Trophoblast cell (in vitro differentiated cells and primary cell): Measurements from ENCODE around the gene HPGD. TPM values are rescaled to one million over a fixed set of nuclear protein-coding genes. Genes with fewer than 3 reads are reported as not detected.

Source experiments
- DNase-seq, 2 donors: peaks; one replicate each; pipeline ENCODE4 v3.0.0-alpha.2; 2016
- H2AFZ ChIP-seq: 2 replicates; pipeline ENCODE4 v1.6.1; 2013; ENCODE audit warnings: low read length, moderate library complexity, mild to moderate bottlenecking; ENCODE audit not compliant: insufficient read depth, poor library complexity
- H2AK5ac ChIP-seq: 2 replicates; pipeline ENCODE4 v1.6.1; 2013; ENCODE audit warnings: mild to moderate bottlenecking, low read length
- H2BK120ac ChIP-seq: 2 replicates; pipeline ENCODE4 v1.6.1; 2013; ENCODE audit warnings: low read length, mild to moderate bottlenecking, moderate library complexity; ENCODE audit not compliant: insufficient read depth, poor library complexity
- H2BK12ac ChIP-seq: 2 replicates; pipeline ENCODE4 v1.6.1; 2013; ENCODE audit warnings: mild to moderate bottlenecking, low read length, moderate library complexity
- H2BK5ac ChIP-seq: 2 replicates; pipeline ENCODE4 v1.6.1; 2013; ENCODE audit warnings: low read length, low read depth, moderate library complexity, mild to moderate bottlenecking; ENCODE audit not compliant: poor library complexity
- H3K14ac ChIP-seq: 2 replicates; pipeline ENCODE4 v1.6.1; 2013; ENCODE audit warnings: mild to moderate bottlenecking, low read length
- H3K18ac ChIP-seq: 2 replicates; pipeline ENCODE4 v1.6.1; 2013; ENCODE audit warnings: mild to moderate bottlenecking, low read length
- H3K23ac ChIP-seq: 2 replicates; pipeline ENCODE4 v1.6.1; 2013; ENCODE audit warnings: low read length
- H3K27ac ChIP-seq: 2 replicates; pipeline ENCODE4 v1.5.1; 2013; ENCODE audit warnings: low read depth, mild to moderate bottlenecking, inconsistent platforms, low read length, moderate library complexity
- H3K27me3 ChIP-seq: 2 replicates; pipeline ENCODE4 v1.6.1; 2013; ENCODE audit warnings: inconsistent platforms, mild to moderate bottlenecking, low read length, moderate library complexity; ENCODE audit not compliant: insufficient read depth
- H3K36me3 ChIP-seq, 2 experiments: 1 replicate in 1 of 2; 2 replicates in 1 of 2; pipeline ENCODE4 v1.6.1; 2013; ENCODE audit warnings: low read length in 2 of 2, mild to moderate bottlenecking in 2 of 2, moderate library complexity in 1 of 2; ENCODE audit not compliant: insufficient read depth in 2 of 2, control insufficient read depth in 1 of 2
- H3K4ac ChIP-seq: 2 replicates; pipeline ENCODE4 v1.6.1; 2013; ENCODE audit warnings: low read depth, mild to moderate bottlenecking, low read length, moderate library complexity
- H3K4me1 ChIP-seq, 2 experiments: 1 replicate in 1 of 2; 2 replicates in 1 of 2; pipeline ENCODE4 v1.6.1; 2013; ENCODE audit warnings: low read length in 2 of 2, mild to moderate bottlenecking in 2 of 2, moderate library complexity in 1 of 2; ENCODE audit not compliant: insufficient read depth in 2 of 2, control insufficient read depth in 1 of 2
- H3K4me2 ChIP-seq: 2 replicates; pipeline ENCODE4 v1.6.1; 2013; ENCODE audit warnings: inconsistent platforms, mild to moderate bottlenecking, low read length, moderate library complexity
- H3K4me3 ChIP-seq: 2 replicates; pipeline ENCODE4 v1.5.1; 2013; ENCODE audit warnings: mild to moderate bottlenecking, low read depth, low read length, inconsistent platforms
- H3K79me1 ChIP-seq: one replicate; pipeline ENCODE4 v1.6.1; 2013; ENCODE audit warnings: low read length
- H3K79me2 ChIP-seq: 2 replicates; pipeline ENCODE4 v1.6.1; 2013; ENCODE audit warnings: low read length, mild to moderate bottlenecking; ENCODE audit not compliant: control insufficient read depth, insufficient read depth, poor library complexity
- H3K9ac ChIP-seq: 2 replicates; pipeline ENCODE4 v1.6.1; 2013; ENCODE audit warnings: mild to moderate bottlenecking, low read length
- H3K9me3 ChIP-seq: 2 replicates; pipeline ENCODE4 v1.6.1; 2013; ENCODE audit warnings: low read depth, mild to moderate bottlenecking, control low read depth, inconsistent platforms, low read length; ENCODE audit not compliant: insufficient read depth
- H4K12ac ChIP-seq: 2 replicates; pipeline ENCODE4 v1.6.1; 2013; ENCODE audit warnings: low read depth, mild to moderate bottlenecking, low read length, moderate library complexity
- H4K8ac ChIP-seq: 2 replicates; pipeline ENCODE4 v1.6.1; 2013; ENCODE audit warnings: low read depth, mild to moderate bottlenecking, low read length, moderate library complexity
- H4K91ac ChIP-seq: one replicate; pipeline ENCODE4 v1.6.1; 2013; ENCODE audit warnings: low read depth, mild to moderate bottlenecking, low read length, moderate library complexity
- WGBS: extraction: QIAGEN DNeasy Blood & Tissue Kit; methylation state at CpG from one replicate; pipeline ENCODE4 v1.1.7; 2013; ENCODE audit warnings: missing lambda C conversion rate; ENCODE audit not compliant: insufficient read length, insufficient coverage; ENCODE audit errors: extremely low coverage; 5-methylcytosine and 5-hydroxymethylcytosine counted together
- polyA plus RNA-seq: library from polyadenylated mRNA; stranded (reverse); fragments of 200-250 nt; gene quantifications from 2 replicates; pipeline ENCODE4 v1.2.3, GENCODE V29; 2013

HPGD gene
- polyA plus RNA-seq, result 144 and 154 TPM in 2 replicates

DNA sequence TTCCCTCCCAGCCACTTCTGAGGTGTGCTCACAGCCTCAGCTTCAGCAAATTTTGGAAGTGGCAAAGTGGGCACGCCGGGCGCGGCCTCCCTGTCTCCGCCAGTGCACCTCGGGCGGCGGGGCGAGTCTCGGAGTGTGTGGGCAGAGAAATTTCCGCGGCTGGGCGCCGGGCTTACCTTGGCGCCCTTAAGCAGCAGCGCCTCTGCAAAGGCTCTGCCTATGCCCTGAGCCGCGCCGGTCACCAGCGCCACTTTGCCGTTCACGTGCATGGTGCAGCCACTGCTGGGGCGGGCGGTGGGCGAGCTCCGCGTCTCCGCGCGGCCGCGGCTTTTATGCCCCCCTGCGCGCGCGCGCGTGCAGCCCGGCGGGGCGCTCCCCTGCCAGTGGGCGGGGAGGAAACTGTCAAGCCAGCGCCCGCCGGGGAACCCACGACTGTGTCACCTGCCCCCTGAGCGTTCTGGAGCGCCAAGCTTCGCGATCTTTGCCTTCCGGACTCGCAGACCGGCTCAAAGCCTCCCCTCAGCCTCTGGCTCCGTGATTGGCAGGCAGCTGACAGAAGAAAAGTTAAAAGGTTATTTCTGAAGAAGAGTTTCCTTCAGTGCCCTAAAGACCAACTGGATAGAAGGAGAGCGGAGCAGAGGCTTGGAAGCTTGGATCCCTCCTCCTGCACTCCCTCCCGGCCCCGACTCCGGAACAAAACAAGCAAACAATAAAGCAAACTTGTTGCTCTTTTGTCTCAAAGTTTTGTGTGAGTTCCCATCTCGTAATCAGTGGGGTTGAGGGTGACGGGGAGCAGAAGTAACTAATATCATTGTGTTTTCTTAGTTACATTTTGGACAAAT is at the start of gene HPGD:
HPGD (minus strand) TSS at position 306 of the 842 bp plus-strand sequence; CDS start at position 269, 37 bp downstream.
- H4K12ac ChIP-seq, result peak within 1 kb of the TSS; percentile 14
- peak within 1 kb of the TSS; percentile 57 for H3K18ac ChIP-seq
- peak within 1 kb of the TSS; percentile 52 for H2BK120ac ChIP-seq
- H2AK5ac ChIP-seq, result no peak within 1 kb of the TSS
- peak within 1 kb of the TSS; percentile 74 for H2AFZ ChIP-seq
- peaks cover 15% of the 10 kb centered on the region for H3K79me1 ChIP-seq
- H2BK12ac ChIP-seq, result no peak within 1 kb of the TSS
- peak within 1 kb of the TSS; percentile 33 for H4K8ac ChIP-seq
- peak within 1 kb of the TSS; percentile 30 for H3K14ac ChIP-seq
- no peaks in the 10 kb centered on the region for H3K36me3 ChIP-seq
- no peak within 1 kb of the TSS for H3K23ac ChIP-seq
- peak within 1 kb of the TSS; percentile 17 for H3K4ac ChIP-seq
- H2BK5ac ChIP-seq, result peak within 1 kb of the TSS; percentile 80
- no peaks in the 10 kb centered on the region for H3K27me3 ChIP-seq
- WGBS, result no CpG with 5 or more reads among the region's 60 CpGs
- H3K9me3 ChIP-seq, result no peaks in the 10 kb centered on the region
- H3K9ac ChIP-seq, result peak within 1 kb of the TSS; percentile 86
- H3K27ac ChIP-seq, result peak within 1 kb of the TSS; percentile 53
- H4K91ac ChIP-seq, result peak within 1 kb of the TSS; percentile 46
- peak; percentile 77 to 88 for DNase-seq
- H3K4me1 ChIP-seq, result peaks cover 5 to 9% of the 10 kb centered on the region in 2 experiments
- H3K79me2 ChIP-seq, result peaks cover 6% of the 10 kb centered on the region
- peak within 1 kb of the TSS; percentile 98 for H3K4me2 ChIP-seq
- peak within 1 kb of the TSS; percentile 92 for H3K4me3 ChIP-seq

DNA sequence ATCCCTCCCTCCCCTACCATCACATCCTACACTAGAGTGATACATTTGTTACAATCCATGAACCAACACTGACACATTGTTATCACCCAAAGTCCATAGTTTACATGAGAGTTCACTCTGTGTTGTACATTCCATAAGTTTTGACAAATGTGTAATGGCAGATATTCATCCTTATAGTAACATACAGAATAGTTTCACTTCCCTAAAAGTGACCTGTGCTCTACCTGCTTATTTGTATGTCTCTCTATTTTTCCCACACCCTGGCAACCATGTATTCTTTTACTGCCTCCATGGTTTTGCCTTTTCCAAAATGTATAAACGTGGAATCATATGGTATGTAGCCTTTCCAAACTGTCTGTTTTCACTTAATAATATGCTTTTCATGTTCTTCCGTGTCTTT is 42.2 kb upstream of the HPGD start:
- no peak overlapping the region for H3K4me3 ChIP-seq
- H3K4me1 ChIP-seq, result peaks cover 0 to 1% of the 10 kb centered on the region in 2 experiments
- no peaks in the 10 kb centered on the region for H3K79me2 ChIP-seq
- no peak overlapping the region for H2BK12ac ChIP-seq
- H2AFZ ChIP-seq, result no peak overlapping the region
- H3K36me3 ChIP-seq, result no peaks in the 10 kb centered on the region
- H3K14ac ChIP-seq, result no peak overlapping the region
- no peak overlapping the region for H3K4ac ChIP-seq
- no peak overlapping the region for H4K8ac ChIP-seq
- no peak overlapping the region for H4K91ac ChIP-seq
- H4K12ac ChIP-seq, result no peak overlapping the region
- no peak overlapping the region for H3K27ac ChIP-seq
- H3K23ac ChIP-seq, result no peak overlapping the region
- DNase-seq, result no peak
- H3K79me1 ChIP-seq, result peaks cover 1% of the 10 kb centered on the region
- no CpG with 5 or more reads among the region's 2 CpGs for WGBS
- H3K4me2 ChIP-seq, result no peak overlapping the region
- H2BK5ac ChIP-seq, result no peak overlapping the region
- no peak overlapping the region for H2AK5ac ChIP-seq
- no peak overlapping the region for H2BK120ac ChIP-seq
- no peak overlapping the region for H3K18ac ChIP-seq
- H3K27me3 ChIP-seq, result no peaks in the 10 kb centered on the region
- H3K9me3 ChIP-seq, result no peaks in the 10 kb centered on the region
- H3K9ac ChIP-seq, result no peak overlapping the region

DNA sequence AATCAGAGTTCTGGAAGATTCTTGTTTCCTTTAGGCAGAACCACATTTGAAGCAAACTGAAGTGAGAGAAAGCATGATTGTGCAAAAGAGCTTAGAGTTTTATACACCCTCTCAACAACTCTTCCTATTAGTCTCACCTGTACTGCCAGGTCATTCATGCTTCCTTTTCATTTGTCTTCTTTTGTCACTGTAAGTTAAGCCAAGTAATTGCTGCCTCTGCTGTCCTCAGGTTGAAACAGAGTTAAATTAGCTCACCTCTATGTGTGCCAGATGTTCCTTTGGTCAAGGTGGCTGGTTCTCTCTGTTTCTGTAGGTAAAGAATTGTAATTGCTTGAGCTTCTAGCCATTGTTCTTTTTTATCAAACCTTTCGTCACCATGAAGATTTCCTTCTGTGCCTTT is 41.1 kb upstream of the HPGD start:
- Histone ChIP-seq H3K9ac (no peak overlapping the region), H4K12ac (no peak overlapping the region), H4K8ac (no peak overlapping the region), H3K36me3 (no peaks in the 10 kb centered on the region), H2BK5ac (no peak overlapping the region), H3K79me2 (no peaks in the 10 kb centered on the region), H4K91ac (no peak overlapping the region), H3K9me3 (no peaks in the 10 kb centered on the region), H3K27me3 (no peaks in the 10 kb centered on the region), H2BK12ac (no peak overlapping the region), H3K4me3 (no peak overlapping the region), H3K4me1 (peaks cover 0 to 2% of the 10 kb centered on the region in 2 experiments), H3K23ac (no peak overlapping the region), H2BK120ac (no peak overlapping the region), H2AFZ (no peak overlapping the region), H3K18ac (no peak overlapping the region), H3K27ac (no peak overlapping the region), H3K79me1 (peaks cover 3% of the 10 kb centered on the region), H2AK5ac (no peak overlapping the region), H3K4me2 (no peak overlapping the region), H3K14ac (no peak overlapping the region), H3K4ac (no peak overlapping the region)
- WGBS, result no CpG with 5 or more reads among the region's 1 CpG
- DNase-seq, result no peak

DNA sequence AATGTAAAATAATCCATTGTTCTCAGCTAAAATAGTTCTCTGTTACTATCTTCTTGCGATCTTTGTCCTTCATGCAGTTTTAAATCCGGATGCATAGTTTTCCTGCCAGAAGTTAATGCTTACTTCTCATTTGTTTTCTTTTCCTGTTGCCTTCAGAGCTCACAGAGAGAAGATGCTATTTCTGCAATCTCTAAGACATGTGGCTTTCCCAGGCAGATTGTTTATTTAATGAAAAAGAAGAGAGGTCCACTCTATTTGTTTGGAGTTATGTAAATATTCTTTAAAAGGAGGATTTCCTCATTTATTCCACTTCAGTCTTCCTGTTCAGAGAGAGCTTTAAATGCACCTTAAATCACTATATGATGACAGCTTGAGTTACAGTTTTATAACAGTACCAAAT is 39.3 kb upstream of the HPGD start:
- H3K27me3 ChIP-seq, result no peaks in the 10 kb centered on the region
- no peak for DNase-seq

More for the DNA sequence above, 39.3 kb upstream of the HPGD start:
- Histone ChIP-seq H2BK12ac (no peak overlapping the region), H3K14ac (no peak overlapping the region), H3K4me3 (no peak overlapping the region), H3K79me2 (no peaks in the 10 kb centered on the region), H3K79me1 (peaks cover 3% of the 10 kb centered on the region), H2AFZ (no peak overlapping the region), H3K9me3 (no peaks in the 10 kb centered on the region), H3K18ac (no peak overlapping the region), H3K4me1 (peaks cover 0 to 2% of the 10 kb centered on the region in 2 experiments), H4K8ac (no peak overlapping the region), H3K36me3 (no peaks in the 10 kb centered on the region), H4K12ac (no peak overlapping the region), H3K9ac (no peak overlapping the region), H2BK120ac (no peak overlapping the region), H2AK5ac (no peak overlapping the region), H3K23ac (no peak overlapping the region), H3K27ac (no peak overlapping the region), H2BK5ac (no peak overlapping the region), H4K91ac (no peak overlapping the region), H3K4ac (no peak overlapping the region), H3K4me2 (no peak overlapping the region)
- WGBS, result no CpG with 5 or more reads among the region's 2 CpGs
